HepG2 (cell line): ENCODE data around the gene PSMB11. TPM values are rescaled to one million over a fixed set of nuclear protein-coding genes. Genes with fewer than 3 reads are reported as not detected.

Experiments
- ARHGAP35 ChIP-seq: sonication (generic); formaldehyde crosslinking; IDR thresholded peaks from 2 replicates; pipeline ENCODE4 v1.9.0; 2022; ENCODE audit warnings: mild to moderate bottlenecking, inconsistent platforms, moderate library complexity, missing genetic modification reagents, borderline replicate concordance
- CBX5 ChIP-seq: sonication (generic); formaldehyde crosslinking; IDR thresholded peaks from 2 replicates; pipeline ENCODE4 v1.4.0; 2020; ENCODE audit warnings: missing genetic modification reagents, borderline replicate concordance
- E2F5 ChIP-seq: sonication (generic); formaldehyde crosslinking; conservative IDR thresholded peaks from 2 replicates; pipeline ENCODE4 v1.4.0; 2020; ENCODE audit warnings: missing genetic modification reagents
- GATA4 ChIP-seq: sonication (generic); IDR thresholded peaks from 2 replicates; pipeline ENCODE4 v1.6.1; 2016; ENCODE audit warnings: antibody characterized with exemption, low read depth, borderline replicate concordance
- HMG20A ChIP-seq: IDR thresholded peaks from 2 replicates; pipeline ENCODE4 v1.6.1; 2016; ENCODE audit warnings: borderline replicate concordance
- KDM2A ChIP-seq: sonication (generic); formaldehyde crosslinking; IDR thresholded peaks from 2 replicates; pipeline ENCODE4 v1.4.0; 2020; ENCODE audit warnings: low read depth, missing genetic modification reagents, borderline replicate concordance
- MED1 ChIP-seq: sonication (generic); formaldehyde crosslinking; IDR thresholded peaks from 2 replicates; pipeline ENCODE4 v1.4.0; 2020; ENCODE audit warnings: missing genetic modification reagents
- MXI1 ChIP-seq: IDR thresholded peaks from 3 replicates; pipeline ENCODE4 v1.6.1; 2012; ENCODE audit warnings: low read depth, low read length, inconsistent platforms, borderline replicate concordance
- NKX3-1 ChIP-seq: sonication (generic); formaldehyde crosslinking; IDR thresholded peaks from 2 replicates; pipeline ENCODE4 v1.5.0; 2020; ENCODE audit warnings: missing genetic modification reagents
- PRDM4 ChIP-seq: sonication (generic); formaldehyde crosslinking; IDR thresholded peaks from 2 replicates; pipeline ENCODE4 v1.9.0; 2021; ENCODE audit warnings: missing genetic modification reagents, borderline replicate concordance
- PRMT3 ChIP-seq: sonication (generic); formaldehyde crosslinking; IDR thresholded peaks from 2 replicates; pipeline ENCODE4 v1.8.1; 2022; ENCODE audit warnings: low read depth, mild to moderate bottlenecking, moderate library complexity, missing genetic modification reagents, borderline replicate concordance
- RBFOX2 ChIP-seq: fragments of 200-400 bp; formaldehyde crosslinking; IDR thresholded peaks from 2 replicates; pipeline ENCODE4 v1.6.1; 2017; ENCODE audit warnings: low read depth, mild to moderate bottlenecking, low read length
- RFX5 ChIP-seq: IDR thresholded peaks from 2 replicates; pipeline ENCODE4 v1.6.1; 2011; ENCODE audit warnings: low read depth, low read length, improper control_type of control experiment
- STAG1 ChIP-seq: sonication (generic); formaldehyde crosslinking; IDR thresholded peaks from 2 replicates; pipeline ENCODE4 v1.4.0; 2020; ENCODE audit warnings: missing genetic modification reagents
- THAP7 ChIP-seq: sonication (generic); formaldehyde crosslinking; IDR thresholded peaks from 2 replicates; pipeline ENCODE4 v1.8.1; 2023; ENCODE audit warnings: mild to moderate bottlenecking, missing genetic modification reagents
- TOPORS ChIP-seq: sonication (generic); formaldehyde crosslinking; IDR thresholded peaks from 2 replicates; pipeline ENCODE4 v1.8.0; 2023; ENCODE audit warnings: mild to moderate bottlenecking, missing genetic modification reagents
- ZNF207 ChIP-seq: fragments of 450-650 bp; IDR thresholded peaks from 2 replicates; pipeline ENCODE4 v1.6.1; 2016; ENCODE audit warnings: antibody characterized with exemption, borderline replicate concordance
- ZNF331 ChIP-seq: sonication (generic); formaldehyde crosslinking; IDR thresholded peaks from 2 replicates; pipeline ENCODE4 v1.4.0; 2020; ENCODE audit warnings: missing genetic modification reagents
- ZNF367 ChIP-seq: sonication (generic); formaldehyde crosslinking; IDR thresholded peaks from 2 replicates; pipeline ENCODE4 v1.4.0; 2020; ENCODE audit warnings: missing genetic modification reagents, borderline replicate concordance
- ZNF460 ChIP-seq: sonication (generic); formaldehyde crosslinking; IDR thresholded peaks from 2 replicates; pipeline ENCODE4 v1.5.1; 2020; ENCODE audit warnings: missing genetic modification reagents, mild to moderate bottlenecking, borderline replicate concordance
- ZNF777 ChIP-seq: sonication (generic); formaldehyde crosslinking; IDR thresholded peaks from 2 replicates; pipeline ENCODE4 v1.4.0; 2020; ENCODE audit warnings: missing genetic modification reagents
- ZSCAN21 ChIP-seq: sonication (generic); formaldehyde crosslinking; IDR thresholded peaks from 2 replicates; pipeline ENCODE4 v1.8.0; 2022; ENCODE audit warnings: mild to moderate bottlenecking, missing genetic modification reagents, moderate library complexity, borderline replicate concordance
- polyA plus RNA-seq, 8 experiments: library from polyadenylated mRNA; depleted of rRNA in 3 of 8; stranded (reverse) in 7 of 8; unstranded in 1 of 8; fragments of >200 nt; fragmentation: Illumina TruSeq in 4 of 8; extraction: Trizol in 4 of 8; gene quantifications; 2 replicates each; pipeline versions ENCODE4 v1.2.1 to v1.2.3, GENCODE V29; 2011 to 2016; ENCODE audit warnings: low read depth in 4 of 8, missing spikeins in 1 of 8, mixed read lengths in 1 of 8; ENCODE audit not compliant: insufficient read depth in 1 of 8
- total RNA-seq, 5 experiments: library from RNA; depleted of rRNA; stranded (reverse); fragments of >200 nt; fragmentation: Illumina TruSeq; extraction: Trizol; gene quantifications; 2 replicates each; pipeline ENCODE4 v1.2.3, GENCODE V29; 2016; ENCODE audit warnings: low read depth in 1 of 5
- TF ChIP-seq, protein P1 (sequence below): sonication (generic); formaldehyde crosslinking; IDR thresholded peaks from 2 replicates; pipeline ENCODE4 v1.5.0; 2020; ENCODE audit warnings: missing genetic modification reagents
- TF ChIP-seq, protein P2 (sequence below): sonication (generic); formaldehyde crosslinking; IDR thresholded peaks from 2 replicates; pipeline ENCODE4 v1.8.0; 2022; ENCODE audit warnings: mild to moderate bottlenecking, missing genetic modification reagents, moderate library complexity
- TF ChIP-seq, protein P3 (sequence below): sonication (generic); formaldehyde crosslinking; IDR thresholded peaks from 2 replicates; pipeline ENCODE4 v1.4.0; 2020; ENCODE audit warnings: mild to moderate bottlenecking, low read depth, missing genetic modification reagents

The PSMB11 gene
- total and polyA plus RNA-seq, 2 of the 13 experiments (the other 11 are each of a cell fraction or from before 2014, with no cell fraction given) = not detected

DNA sequence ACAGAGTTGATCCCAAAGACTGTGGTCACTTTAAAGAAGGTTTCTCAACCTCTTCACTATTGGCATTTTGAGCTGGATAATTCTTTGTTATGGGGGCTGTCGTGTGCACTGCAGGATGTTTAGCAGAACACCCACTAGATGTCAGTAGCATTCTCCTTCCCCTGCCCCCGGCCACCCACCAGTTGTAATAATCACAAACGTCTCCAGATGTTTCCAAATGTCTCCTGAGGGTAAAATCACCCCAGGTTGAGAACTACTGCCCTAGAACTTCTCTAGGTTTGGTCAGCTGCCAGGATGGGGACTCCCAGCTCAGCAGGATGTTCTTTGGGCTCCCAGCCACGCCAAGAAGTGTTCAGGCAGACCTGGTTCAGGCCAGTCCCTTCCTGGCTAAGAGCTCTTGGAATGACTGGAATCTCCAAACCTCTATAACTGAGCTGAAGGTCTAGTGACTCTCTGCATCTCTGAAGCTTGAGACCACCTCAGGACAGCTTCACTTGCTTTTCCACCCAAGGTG is 47.2 kb upstream of the PSMB11 start (continued):
- TF ChIP-seq CBX5 = 0 out of 2 replicates have a peak, but pooled peaks have one; percentile 48
- no peak for TF ChIP-seq HMG20A
- no peak for TF ChIP-seq MXI1
- TF ChIP-seq, protein P1, sequence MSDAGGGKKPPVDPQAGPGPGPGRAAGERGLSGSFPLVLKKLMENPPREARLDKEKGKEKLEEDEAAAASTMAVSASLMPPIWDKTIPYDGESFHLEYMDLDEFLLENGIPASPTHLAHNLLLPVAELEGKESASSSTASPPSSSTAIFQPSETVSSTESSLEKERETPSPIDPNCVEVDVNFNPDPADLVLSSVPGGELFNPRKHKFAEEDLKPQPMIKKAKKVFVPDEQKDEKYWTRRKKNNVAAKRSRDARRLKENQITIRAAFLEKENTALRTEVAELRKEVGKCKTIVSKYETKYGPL (CRISPR knock-in tag) = no peak
- TF ChIP-seq NKX3-1 (CRISPR knock-in tag) = 0 out of 2 replicates have a peak, but pooled peaks have one; percentile 33
- no peak for TF ChIP-seq ZNF367
- peak; percentile 40; the same call in 1 of the 2 replicates for TF ChIP-seq KDM2A (CRISPR knock-in tag)
- TF ChIP-seq TOPORS = no peak
- TF ChIP-seq ARHGAP35 (CRISPR knock-in tag) = no peak
- no peak for TF ChIP-seq ZNF207
- TF ChIP-seq E2F5 (CRISPR knock-in tag) = no peak
- no peak for TF ChIP-seq PRMT3 (CRISPR knock-in tag)
- TF ChIP-seq THAP7 (CRISPR knock-in tag) = no peak
- TF ChIP-seq RBFOX2 = no peak
- TF ChIP-seq, protein P2, sequence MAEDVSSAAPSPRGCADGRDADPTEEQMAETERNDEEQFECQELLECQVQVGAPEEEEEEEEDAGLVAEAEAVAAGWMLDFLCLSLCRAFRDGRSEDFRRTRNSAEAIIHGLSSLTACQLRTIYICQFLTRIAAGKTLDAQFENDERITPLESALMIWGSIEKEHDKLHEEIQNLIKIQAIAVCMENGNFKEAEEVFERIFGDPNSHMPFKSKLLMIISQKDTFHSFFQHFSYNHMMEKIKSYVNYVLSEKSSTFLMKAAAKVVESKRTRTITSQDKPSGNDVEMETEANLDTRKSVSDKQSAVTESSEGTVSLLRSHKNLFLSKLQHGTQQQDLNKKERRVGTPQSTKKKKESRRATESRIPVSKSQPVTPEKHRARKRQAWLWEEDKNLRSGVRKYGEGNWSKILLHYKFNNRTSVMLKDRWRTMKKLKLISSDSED (CRISPR knock-in tag) = no peak
- 0 out of 2 replicates have a peak, but pooled peaks have one; percentile 47 for TF ChIP-seq ZNF777
- TF ChIP-seq RFX5 = no peak
- TF ChIP-seq STAG1 (CRISPR knock-in tag) = peak; percentile 82
- TF ChIP-seq MED1 (CRISPR knock-in tag) = peak; percentile 46
- TF ChIP-seq PRDM4 (CRISPR knock-in tag) = no peak
- TF ChIP-seq, protein P3, sequence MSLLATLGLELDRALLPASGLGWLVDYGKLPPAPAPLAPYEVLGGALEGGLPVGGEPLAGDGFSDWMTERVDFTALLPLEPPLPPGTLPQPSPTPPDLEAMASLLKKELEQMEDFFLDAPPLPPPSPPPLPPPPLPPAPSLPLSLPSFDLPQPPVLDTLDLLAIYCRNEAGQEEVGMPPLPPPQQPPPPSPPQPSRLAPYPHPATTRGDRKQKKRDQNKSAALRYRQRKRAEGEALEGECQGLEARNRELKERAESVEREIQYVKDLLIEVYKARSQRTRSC (CRISPR knock-in tag) = no peak
- no peak for TF ChIP-seq GATA4
- TF ChIP-seq ZNF460 (CRISPR knock-in tag) = no peak
- TF ChIP-seq ZNF331 (CRISPR knock-in tag) = 0 out of 2 replicates have a peak, but pooled peaks have one; percentile 20
- no peak for TF ChIP-seq ZSCAN21 (CRISPR knock-in tag)
